Keratinocyte (primary cell): ENCODE results near the gene EYA3. TPM values are rescaled to one million over a fixed set of nuclear protein-coding genes. Genes with fewer than 3 reads are reported as not detected.

Experiments used
- DNase-seq: peaks from one replicate; pipeline ENCODE4 v3.0.0-alpha.2; 2011; ENCODE audit warnings: low read depth, missing footprints, low spot score
- FAIRE-seq: peaks from 2 replicates; lab custom pipeline; 2011; peaks lifted over from hg19 to GRCh38; lab: Jason Lieb, UNC
- H2AFZ ChIP-seq: 2 replicates; pipeline ENCODE4 v1.6.0; 2012; ENCODE audit warnings: low read length, control low read depth, inconsistent platforms; ENCODE audit not compliant: control insufficient read depth
- H3K27ac ChIP-seq: 2 replicates; pipeline ENCODE4 v1.5.1; 2011; ENCODE audit warnings: low read length; ENCODE audit not compliant: control insufficient read depth, insufficient read depth
- H3K27me3 ChIP-seq: 3 replicates; pipeline ENCODE4 v1.6.0; 2011; ENCODE audit warnings: low read length; ENCODE audit not compliant: control insufficient read depth, insufficient read depth; ENCODE audit errors: extremely low read depth
- H3K36me3 ChIP-seq, 2 experiments: 2 replicates in 1 of 2; 3 replicates in 1 of 2; pipeline ENCODE4 v1.5.1; 2011; ENCODE audit warnings: low read length in 2 of 2, mild to moderate bottlenecking in 1 of 2; ENCODE audit not compliant: control insufficient read depth in 2 of 2, insufficient read depth in 2 of 2; ENCODE audit errors: extremely low read depth in 1 of 2
- H3K4me1 ChIP-seq: 3 replicates; pipeline ENCODE4 v1.5.1; 2011; ENCODE audit warnings: low read length; ENCODE audit not compliant: control insufficient read depth, insufficient read depth; ENCODE audit errors: extremely low read depth
- H3K4me2 ChIP-seq: 3 replicates; pipeline ENCODE4 v1.6.0; 2011; ENCODE audit warnings: low read depth, low read length; ENCODE audit not compliant: control insufficient read depth, insufficient read depth; ENCODE audit errors: extremely low read depth
- H3K4me3 ChIP-seq, 3 experiments: fragments of 200-600 bp in 1 of 3; sonication (generic) in 1 of 3; 2 replicates in 2 of 3; 3 replicates in 1 of 3; pipeline ENCODE4 v1.5.1; 2011 to 2016; ENCODE audit warnings: low read length in 3 of 3, mild to moderate bottlenecking in 3 of 3, control low read depth in 2 of 3, inconsistent platforms in 1 of 3, low read depth in 1 of 3, mixed read lengths in 1 of 3, mixed run types in 1 of 3, moderate library complexity in 1 of 3; ENCODE audit not compliant: control insufficient read depth in 2 of 3, insufficient read depth in 2 of 3; ENCODE audit errors: extremely low read depth in 1 of 3
- H3K79me2 ChIP-seq: 2 replicates; pipeline ENCODE4 v1.6.0; 2012; ENCODE audit warnings: low read length; ENCODE audit not compliant: control insufficient read depth, insufficient read depth
- H3K9ac ChIP-seq: 3 replicates; pipeline ENCODE4 v1.6.0; 2011; ENCODE audit warnings: low read length; ENCODE audit not compliant: control insufficient read depth, insufficient read depth; ENCODE audit errors: extremely low read depth
- H3K9me1 ChIP-seq: 3 replicates; pipeline ENCODE4 v1.6.0; 2011; ENCODE audit warnings: low read length; ENCODE audit not compliant: control insufficient read depth, insufficient read depth; ENCODE audit errors: extremely low read depth
- H3K9me3 ChIP-seq: 2 replicates; pipeline ENCODE4 v1.5.1; 2012; ENCODE audit warnings: low read depth, low read length; ENCODE audit not compliant: control insufficient read depth
- H4K20me1 ChIP-seq: 3 replicates; pipeline ENCODE4 v1.6.0; 2011; ENCODE audit warnings: low read length; ENCODE audit not compliant: control insufficient read depth, insufficient read depth; ENCODE audit errors: extremely low read depth
- EZH2 ChIP-seq: IDR thresholded peaks from one replicate; pipeline ENCODE4 v1.6.1; 2012; ENCODE audit warnings: inconsistent platforms, mild to moderate bottlenecking, low read length, moderate library complexity
- dilution Hi-C: fragments of 300-500 bp; cut with MboI; formaldehyde crosslinking; loops from one replicate; pipeline ENCODE4 v1.7.0; 2020; ENCODE audit warnings: low sequenced_read_pairs; ENCODE audit not compliant: extremely low pct_ligation_motif_present
- polyA plus RNA-seq, 5 experiments: library from polyadenylated mRNA; depleted of rRNA in 3 of 5; stranded (reverse) in 3 of 5; stranded (forward) in 1 of 5; unstranded in 1 of 5; fragments of >200 nt; gene quantifications; 1 replicate in 1 of 5; 2 replicates in 3 of 5; 3 replicates in 1 of 5; pipeline versions ENCODE4 v1.2.1 to v1.2.3, GENCODE V29; 2011 to 2012; ENCODE audit warnings: missing spikeins in 2 of 5, low read depth in 1 of 5, low replicate concordance in 1 of 5
- TF ChIP-seq, protein P1 (sequence below), 3 experiments: IDR thresholded peaks in 1 of 3; conservative IDR thresholded peaks in 1 of 3; optimal IDR thresholded peaks in 1 of 3; 2 replicates in 2 of 3; 3 replicates in 1 of 3; pipeline versions ENCODE3 to v1.5.1; 2011; ENCODE audit warnings: low read length in 3 of 3, mild to moderate bottlenecking in 3 of 3, moderate library complexity in 2 of 3, control low read depth in 1 of 3, inconsistent platforms in 1 of 3; ENCODE audit not compliant: insufficient read depth in 2 of 3; ENCODE audit errors: extremely low read depth in 1 of 3

EYA3 gene
- polyA plus RNA-seq, 1 donor (not counting 4 experiments of a cell fraction or from before 2014, with no cell fraction given): 17.6 TPM

DNA sequence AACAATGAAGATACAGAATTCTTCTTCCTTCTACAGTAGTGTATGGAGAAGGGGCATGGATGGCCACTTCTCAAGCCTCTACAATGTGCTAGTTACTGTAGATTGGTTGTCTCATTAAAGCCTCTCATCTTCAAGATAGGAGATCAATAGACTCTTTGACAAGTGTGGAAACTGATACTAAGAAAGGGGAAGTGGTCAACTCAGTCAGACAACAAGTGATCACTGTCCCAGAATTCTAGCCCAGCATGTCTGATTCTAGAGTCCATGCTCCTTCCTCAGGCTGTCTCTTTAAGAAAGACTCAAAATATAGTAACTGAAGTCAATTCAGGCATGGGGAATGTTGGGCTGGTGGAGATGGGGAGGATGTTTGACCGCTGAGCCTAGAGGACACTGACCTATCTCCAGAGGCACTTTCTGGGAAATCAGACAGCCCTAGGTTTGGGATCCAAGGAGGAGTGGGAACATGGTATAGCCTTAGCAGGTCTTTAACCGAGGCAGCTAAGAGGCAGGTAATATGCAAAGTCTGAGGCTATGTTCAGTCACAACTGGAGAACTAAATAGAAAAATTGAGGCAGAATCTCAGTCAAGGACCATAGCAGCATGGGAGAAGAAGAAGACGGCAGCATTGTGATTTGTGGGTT lies 39.3 kb upstream of the EYA3 start:
- H3K9me3 ChIP-seq: no peaks in the 10 kb centered on the region
- H3K27ac ChIP-seq: no peak overlapping the region
- H4K20me1 ChIP-seq: no peaks in the 10 kb centered on the region
- dilution Hi-C loops: no loop called here
- H3K9ac ChIP-seq: no peak overlapping the region
- H3K4me3 ChIP-seq: no peak overlapping the region
- DNase-seq: no peak
- no peaks in the 10 kb centered on the region for H3K79me2 ChIP-seq
- H3K4me1 ChIP-seq: peaks cover 20% of the 10 kb centered on the region
- no peak overlapping the region for H3K4me2 ChIP-seq
- H3K27me3 ChIP-seq: no peaks in the 10 kb centered on the region
- no peak overlapping the region for H2AFZ ChIP-seq
- FAIRE-seq: no peak
- TF ChIP-seq, protein P1, sequence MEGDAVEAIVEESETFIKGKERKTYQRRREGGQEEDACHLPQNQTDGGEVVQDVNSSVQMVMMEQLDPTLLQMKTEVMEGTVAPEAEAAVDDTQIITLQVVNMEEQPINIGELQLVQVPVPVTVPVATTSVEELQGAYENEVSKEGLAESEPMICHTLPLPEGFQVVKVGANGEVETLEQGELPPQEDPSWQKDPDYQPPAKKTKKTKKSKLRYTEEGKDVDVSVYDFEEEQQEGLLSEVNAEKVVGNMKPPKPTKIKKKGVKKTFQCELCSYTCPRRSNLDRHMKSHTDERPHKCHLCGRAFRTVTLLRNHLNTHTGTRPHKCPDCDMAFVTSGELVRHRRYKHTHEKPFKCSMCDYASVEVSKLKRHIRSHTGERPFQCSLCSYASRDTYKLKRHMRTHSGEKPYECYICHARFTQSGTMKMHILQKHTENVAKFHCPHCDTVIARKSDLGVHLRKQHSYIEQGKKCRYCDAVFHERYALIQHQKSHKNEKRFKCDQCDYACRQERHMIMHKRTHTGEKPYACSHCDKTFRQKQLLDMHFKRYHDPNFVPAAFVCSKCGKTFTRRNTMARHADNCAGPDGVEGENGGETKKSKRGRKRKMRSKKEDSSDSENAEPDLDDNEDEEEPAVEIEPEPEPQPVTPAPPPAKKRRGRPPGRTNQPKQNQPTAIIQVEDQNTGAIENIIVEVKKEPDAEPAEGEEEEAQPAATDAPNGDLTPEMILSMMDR (optimal IDR thresholded peaks at IDR 0.05 in 1 of 3, IDR thresholded peaks at IDR 0.05 in 1 of 3, conservative IDR thresholded peaks at IDR 0.05 in 1 of 3; ENCODE audit: extremely low read depth in 1 of 3, insufficient read depth in 2 of 3, low read length in 3 of 3): no peak
- no peak for TF ChIP-seq EZH2
- H3K36me3 ChIP-seq: no peaks in the 10 kb centered on the region
- H3K9me1 ChIP-seq: no peaks in the 10 kb centered on the region

GRCh38 chr1:28126783-28127490 lies 38.5 kb upstream of the EYA3 start:
- dilution Hi-C loops: no loop called here
- H3K27me3 ChIP-seq: no peaks in the 10 kb centered on the region
- H3K79me2 ChIP-seq: no peaks in the 10 kb centered on the region
- no peaks in the 10 kb centered on the region for H3K36me3 ChIP-seq
- H3K4me2 ChIP-seq: no peak overlapping the region
- H3K9me1 ChIP-seq: no peaks in the 10 kb centered on the region
- H3K4me3 ChIP-seq: no peak overlapping the region
- no peak overlapping the region for H3K9ac ChIP-seq
- DNase-seq (no peak), FAIRE-seq (no peak)
- H3K9me3 ChIP-seq: no peaks in the 10 kb centered on the region
- no peak for TF ChIP-seq EZH2
- TF ChIP-seq, protein P1 (optimal IDR thresholded peaks at IDR 0.05 in 1 of 3, IDR thresholded peaks at IDR 0.05 in 1 of 3, conservative IDR thresholded peaks at IDR 0.05 in 1 of 3; ENCODE audit: extremely low read depth in 1 of 3, insufficient read depth in 2 of 3, low read length in 3 of 3): no peak
- H2AFZ ChIP-seq: no peak overlapping the region
- peaks cover 20% of the 10 kb centered on the region for H3K4me1 ChIP-seq
- H4K20me1 ChIP-seq: no peaks in the 10 kb centered on the region
- no peak overlapping the region for H3K27ac ChIP-seq
